Tibial nerve (tissue), 3 donors: ENCODE results near the gene IQGAP2.

Experiments used
- POLR2A ChIP-seq, 2 donors: fragments of 450-650 bp; IDR thresholded peaks; one replicate each; pipeline ENCODE4 v1.6.1; 2017; ENCODE audit warnings: antibody characterized with exemption in 2 of 2, mild to moderate bottlenecking in 2 of 2, moderate library complexity in 2 of 2
- TF ChIP-seq, protein P1 (sequence below), 5 experiments: fragments of 200-600 bp in 3 of 5; fragments of 450-650 bp in 2 of 5; sonication (generic) in 3 of 5; IDR thresholded peaks; one replicate each; pipeline ENCODE4 v1.5.1; 2016 to 2019; ENCODE audit warnings: antibody characterized with exemption in 5 of 5, mild to moderate bottlenecking in 3 of 5, moderate library complexity in 2 of 5

DNA sequence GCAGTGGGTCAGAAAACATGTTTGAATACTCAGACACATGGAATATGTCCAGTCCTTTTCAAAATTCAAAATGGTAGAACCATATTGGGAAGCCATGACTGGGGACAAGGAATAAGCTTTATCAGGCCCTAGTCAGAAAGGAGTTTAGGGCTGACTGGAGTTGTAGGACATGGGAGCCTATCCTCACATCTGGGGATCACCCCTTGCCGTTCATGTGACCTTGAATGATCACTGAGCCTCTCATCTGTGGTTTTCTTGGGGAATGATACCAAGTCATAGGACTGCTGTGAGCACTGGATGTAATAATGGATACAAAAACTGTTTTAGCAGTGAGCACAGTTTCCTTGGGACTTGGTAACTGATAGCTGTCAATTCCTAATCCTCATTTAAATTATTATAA is 84.7 kb downstream of the IQGAP2 start:
- TF ChIP-seq, protein P1, sequence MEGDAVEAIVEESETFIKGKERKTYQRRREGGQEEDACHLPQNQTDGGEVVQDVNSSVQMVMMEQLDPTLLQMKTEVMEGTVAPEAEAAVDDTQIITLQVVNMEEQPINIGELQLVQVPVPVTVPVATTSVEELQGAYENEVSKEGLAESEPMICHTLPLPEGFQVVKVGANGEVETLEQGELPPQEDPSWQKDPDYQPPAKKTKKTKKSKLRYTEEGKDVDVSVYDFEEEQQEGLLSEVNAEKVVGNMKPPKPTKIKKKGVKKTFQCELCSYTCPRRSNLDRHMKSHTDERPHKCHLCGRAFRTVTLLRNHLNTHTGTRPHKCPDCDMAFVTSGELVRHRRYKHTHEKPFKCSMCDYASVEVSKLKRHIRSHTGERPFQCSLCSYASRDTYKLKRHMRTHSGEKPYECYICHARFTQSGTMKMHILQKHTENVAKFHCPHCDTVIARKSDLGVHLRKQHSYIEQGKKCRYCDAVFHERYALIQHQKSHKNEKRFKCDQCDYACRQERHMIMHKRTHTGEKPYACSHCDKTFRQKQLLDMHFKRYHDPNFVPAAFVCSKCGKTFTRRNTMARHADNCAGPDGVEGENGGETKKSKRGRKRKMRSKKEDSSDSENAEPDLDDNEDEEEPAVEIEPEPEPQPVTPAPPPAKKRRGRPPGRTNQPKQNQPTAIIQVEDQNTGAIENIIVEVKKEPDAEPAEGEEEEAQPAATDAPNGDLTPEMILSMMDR (IDR thresholded peaks at IDR 0.05), result no peak
- no peak for TF ChIP-seq POLR2A (IDR thresholded peaks at IDR 0.05)
